NCI-H446 (cell line): ENCODE results near the gene KLF7.

Experiments
- DNase-seq, 2 experiments: peaks; one replicate each; lab custom pipeline; 2025; lab: John Stamatoyannopoulos, UW

The KLF7 gene

DNA sequence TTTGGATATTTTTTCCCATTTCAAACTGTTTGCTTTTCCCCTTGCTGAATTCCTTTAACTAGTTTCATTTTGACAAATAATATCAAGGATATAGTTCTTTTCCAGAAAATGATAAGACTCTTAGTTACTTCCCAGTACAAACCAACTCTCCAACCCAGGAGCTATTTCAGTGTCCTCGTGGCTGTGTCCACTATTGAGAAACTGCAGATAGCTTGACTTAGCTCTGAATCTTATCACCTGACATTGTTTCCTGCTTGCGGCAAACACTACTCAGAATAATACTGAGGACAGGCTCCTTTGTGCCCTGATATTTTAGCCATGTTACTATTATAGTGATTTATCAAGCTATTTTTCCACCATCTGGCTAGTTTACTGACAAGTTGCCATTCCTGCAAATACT, 74.6 kb downstream of the KLF7 start:
- DNase-seq, result no peak

GRCh38 chr2:207090389-207090788, 75.4 kb downstream of the KLF7 start:
- no peak for DNase-seq

DNA sequence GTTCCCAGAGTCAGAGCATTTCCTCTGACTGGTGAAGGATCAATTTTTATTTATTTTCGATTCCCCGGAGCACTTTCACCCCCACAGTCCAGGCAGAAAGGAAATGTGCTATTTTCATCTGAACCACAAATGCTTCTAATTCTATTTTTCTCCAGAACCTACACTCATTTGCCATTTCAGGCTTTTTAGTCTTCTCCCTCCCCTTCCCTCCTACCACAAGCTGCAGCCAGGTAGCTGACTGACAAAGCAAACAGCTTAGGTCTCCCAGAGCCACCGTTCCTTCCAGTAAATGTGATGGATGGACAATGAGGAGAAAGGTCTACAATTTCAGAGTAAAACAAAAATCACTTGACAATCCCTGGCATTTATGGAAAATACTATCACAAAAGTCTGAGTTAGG, 76.9 kb downstream of the KLF7 start:
- DNase-seq, result no peak

- DNase-seq, result no peak
Observed at GRCh38 chr2:207088276-207088675, 77.5 kb downstream of the KLF7 start.

DNA sequence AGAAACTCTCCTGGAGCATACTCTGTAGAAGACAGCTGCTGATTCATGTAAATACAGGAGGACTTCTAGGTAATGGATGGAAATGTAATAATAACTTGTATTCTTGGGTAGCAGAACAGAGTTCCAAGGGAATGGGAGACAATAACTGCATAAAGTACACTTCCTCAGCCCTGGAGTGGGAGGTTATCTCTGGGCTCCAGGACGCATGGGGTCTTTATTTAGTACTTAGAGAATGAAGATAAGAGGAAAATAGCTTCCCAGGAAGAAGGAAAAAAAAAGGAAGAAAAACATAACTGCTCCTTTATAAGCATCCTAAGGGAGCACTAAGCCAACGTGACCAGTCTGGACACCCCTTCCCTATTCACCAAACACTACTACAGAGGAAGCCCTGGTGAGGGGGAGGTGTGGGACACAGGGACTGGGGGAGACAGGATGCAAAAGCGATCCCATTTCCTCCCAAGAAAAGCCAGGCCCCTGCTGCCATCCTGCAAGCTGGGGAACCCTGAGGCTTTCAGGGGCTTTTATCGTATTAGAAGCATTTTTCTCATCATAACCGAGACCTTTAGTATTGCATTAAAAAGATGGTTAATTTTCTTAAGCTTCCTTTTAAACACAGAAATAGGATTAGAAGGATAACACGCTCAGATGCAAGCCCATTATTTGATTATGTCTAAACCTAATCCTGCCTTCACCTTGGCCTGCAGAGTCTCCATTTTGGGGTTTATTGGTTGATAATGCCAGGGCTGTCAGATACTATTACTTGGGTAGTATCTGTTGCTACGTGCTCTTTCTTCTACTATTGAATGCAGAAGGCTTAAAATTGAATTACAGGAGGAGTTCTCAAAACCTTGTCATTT, 78.5 kb downstream of the KLF7 start:
- DNase-seq, result no peak

DNA sequence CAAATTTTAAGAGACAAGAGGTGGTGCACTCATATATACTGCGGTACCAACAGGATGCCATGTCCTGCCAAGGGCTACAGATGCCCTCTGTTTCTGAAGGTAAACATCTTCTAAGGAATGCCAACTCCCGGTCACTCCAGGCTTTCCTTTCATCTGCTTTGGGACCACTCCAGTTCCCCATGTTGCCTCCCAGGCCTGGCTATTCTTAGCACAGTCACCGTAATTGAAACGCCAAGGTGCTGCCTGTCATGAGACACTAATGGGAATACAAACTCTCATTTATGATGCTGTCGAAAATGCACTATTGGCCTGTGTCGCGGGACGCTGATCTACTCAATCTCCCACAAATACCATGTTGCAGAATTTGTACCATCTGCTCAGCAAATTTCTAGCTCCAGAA, 79.6 kb downstream of the KLF7 start:
- peak; percentile 50 to 82 for DNase-seq

GRCh38 chr2:207085110-207085509, 80.6 kb downstream of the KLF7 start:
- DNase-seq, result no peak

DNA sequence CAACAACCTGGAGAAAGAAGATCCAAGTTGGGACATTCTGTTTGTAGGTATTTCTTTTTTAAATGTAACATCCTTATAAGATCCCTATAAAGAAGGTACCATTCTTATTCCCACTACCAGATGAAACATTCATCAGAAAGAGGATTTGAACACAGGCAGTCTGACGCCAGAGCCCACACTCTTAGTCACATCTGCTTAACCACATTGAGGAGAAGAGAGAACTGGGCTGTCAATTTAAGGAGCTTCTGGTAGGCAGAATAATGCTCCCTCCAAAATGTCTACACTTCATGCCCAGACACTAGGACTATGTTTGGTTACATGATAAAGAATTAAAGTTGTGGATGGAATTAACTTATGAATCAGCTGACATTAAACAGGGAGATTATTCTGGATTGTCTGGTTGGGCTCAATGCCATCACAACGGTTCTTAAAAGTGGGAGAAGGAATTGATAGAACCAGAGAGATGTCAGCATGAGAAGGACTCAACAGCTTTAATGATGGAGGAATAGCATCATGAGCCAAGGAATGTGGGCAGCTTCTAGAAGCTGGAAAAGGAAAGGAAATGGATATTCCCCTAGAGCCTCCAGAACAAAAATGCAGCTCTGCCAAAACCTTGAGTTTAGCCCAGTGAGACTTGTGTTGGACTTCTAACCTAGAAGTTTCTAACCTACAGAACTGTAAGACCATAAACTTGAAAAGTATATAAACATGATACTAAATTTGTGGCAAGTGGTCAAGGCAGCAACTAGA, 82.2 kb downstream of the KLF7 start:
- DNase-seq, result no peak

DNA sequence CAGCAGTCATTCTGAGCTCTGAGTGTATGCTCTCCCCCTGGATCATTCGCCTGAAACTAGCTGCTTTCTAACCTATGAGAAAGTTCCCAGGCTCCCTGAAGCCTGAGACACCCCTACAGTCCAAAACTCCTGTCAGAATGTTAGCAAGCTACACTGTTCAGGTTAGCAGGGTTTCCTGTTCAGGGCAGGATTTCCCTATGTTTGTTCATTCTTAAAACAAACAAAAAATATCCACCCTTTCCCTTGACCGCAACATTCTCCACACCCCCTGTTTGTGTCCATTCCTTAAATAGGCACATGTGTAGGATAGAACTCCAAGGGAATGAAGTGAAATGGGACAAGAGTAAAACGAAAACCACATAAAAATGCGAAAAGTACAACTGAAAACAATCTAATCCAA, 83.1 kb downstream of the KLF7 start:
- DNase-seq, result no peak

DNA sequence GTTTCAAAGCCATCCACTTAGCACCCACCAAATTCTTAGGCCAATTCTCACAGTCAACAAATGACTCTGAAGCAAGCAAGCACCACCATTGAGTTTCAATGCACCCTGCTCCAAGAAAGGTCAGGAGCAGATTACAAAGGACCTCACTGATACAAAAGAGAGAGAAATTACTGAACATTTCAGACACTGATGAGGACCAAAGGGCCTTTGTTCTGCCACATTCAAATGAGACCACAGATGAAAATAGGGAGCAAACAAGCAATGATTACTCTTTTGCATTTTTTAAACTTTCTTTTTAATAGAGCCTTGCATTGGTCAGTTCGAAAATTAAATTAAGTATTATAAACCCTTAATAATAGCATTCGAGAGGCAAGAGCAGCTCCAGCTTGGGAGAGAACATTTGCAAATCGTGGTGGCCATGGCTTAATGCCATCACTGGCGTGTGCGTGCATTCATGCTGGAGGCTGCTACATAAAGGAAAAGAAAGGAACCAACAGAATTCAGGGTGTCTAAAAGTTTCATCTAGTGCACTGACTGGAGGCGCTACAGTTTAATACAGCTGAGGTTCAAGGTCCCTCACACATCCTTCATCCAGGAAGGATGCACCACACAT, 87.5 kb downstream of the KLF7 start:
- no peak for DNase-seq

- DNase-seq, result no peak
Observed at GRCh38 chr2:207077266-207077665, 88.5 kb downstream of the KLF7 start.

DNA sequence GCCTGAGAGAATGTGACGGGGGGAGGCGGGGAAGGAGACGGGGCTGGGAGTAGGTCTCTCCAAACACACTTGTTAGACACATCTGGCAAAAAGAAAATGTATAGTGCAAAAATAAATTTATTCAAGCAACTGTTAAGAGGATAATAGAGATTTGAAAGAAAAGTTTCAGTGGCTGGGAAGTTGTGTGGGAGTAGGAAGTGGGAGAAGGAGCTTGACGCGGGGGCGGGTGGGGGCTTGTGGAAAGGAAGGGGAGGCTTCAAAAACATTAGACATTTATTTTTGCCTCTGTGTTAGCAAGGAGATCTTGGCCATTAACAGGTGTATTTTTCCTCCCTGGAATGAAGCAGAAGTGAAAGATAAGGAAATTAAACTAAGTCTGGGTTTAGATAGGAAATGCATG, 90.3 kb downstream of the KLF7 start:
- no peak for DNase-seq

DNA sequence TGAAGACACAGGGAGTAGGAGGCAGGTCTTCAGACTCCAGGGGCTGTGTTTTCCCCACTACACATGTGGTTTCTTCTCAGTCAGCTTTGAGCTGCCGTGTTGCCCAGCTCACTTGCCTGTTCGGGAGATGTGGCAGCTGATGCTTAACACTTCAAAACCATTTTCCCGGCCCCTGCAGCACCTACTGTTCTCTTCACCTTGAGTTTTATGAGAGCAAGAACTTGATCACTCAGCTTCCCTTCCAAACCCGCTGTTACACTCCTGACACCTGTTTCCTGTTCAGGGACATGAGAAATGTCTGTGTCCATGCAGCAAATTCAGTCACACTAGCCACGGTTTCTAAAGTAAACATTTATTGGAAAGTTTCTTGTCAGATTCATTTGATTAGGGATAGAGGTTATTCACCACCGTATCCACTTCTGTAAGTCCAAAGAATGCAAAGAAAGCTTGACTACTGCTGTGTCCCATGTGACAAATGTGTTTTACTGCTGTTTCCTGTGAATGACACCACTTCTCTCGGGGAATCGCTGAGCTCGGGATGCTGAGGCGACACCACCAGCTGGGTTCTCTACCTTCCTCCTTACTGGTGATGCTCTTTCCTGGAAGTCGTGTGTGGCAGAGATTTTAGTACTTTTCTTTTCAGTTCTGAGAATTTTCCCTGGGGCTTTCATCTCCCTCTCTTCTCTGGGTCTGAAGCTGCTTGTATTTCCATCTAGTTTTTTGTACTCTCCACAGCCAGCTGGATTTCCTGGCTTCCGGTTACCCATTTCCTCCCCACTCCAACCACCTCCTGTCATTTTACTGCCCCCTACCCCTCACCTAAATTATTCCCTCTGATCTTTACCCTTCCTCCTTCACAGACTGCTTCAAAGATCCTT, 91.7 kb downstream of the KLF7 start:
- no peak for DNase-seq

- DNase-seq, result no peak
Observed at GRCh38 chr2:207073412-207073800, 92.3 kb downstream of the KLF7 start.

DNA sequence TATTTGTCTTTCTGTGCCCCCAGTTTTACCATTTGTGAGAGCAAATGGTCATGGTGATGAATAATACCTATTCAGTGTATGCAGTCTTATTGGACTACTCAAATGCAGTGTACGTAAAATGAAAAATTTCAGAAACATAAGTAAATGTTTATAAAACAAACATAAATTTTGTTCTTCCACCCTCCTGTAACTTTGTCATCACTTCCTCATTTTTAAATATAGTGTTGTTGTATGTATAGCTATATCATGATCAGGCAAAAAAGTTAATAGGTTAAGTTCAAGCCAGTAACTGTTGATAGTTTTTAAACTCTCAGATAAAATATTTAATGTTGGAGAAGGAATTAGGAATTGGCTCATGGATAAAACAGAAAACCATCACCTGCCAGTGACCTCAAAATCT, 93.2 kb downstream of the KLF7 start:
- no peak for DNase-seq

DNA sequence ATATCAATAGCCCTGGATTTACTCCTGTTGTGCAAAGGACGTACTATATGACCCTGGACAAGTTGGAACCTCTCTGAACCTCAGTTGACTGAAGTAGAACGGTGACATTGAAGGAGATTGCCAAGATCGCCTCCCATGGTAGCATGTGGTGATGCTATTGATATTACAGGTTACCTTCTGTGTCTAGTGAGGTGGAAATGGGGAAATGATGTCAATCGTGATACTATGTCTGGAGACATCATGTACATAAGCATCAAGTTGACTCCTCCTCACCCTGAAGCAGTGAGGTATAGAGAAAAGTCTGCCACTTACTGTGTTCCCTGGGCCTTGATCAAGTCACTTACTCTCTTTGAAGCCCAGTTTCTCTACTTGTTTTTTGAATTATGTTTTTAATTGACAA, 93.9 kb downstream of the KLF7 start:
- DNase-seq, result no peak

GRCh38 chr2:207067473-207067872, 98.3 kb downstream of the KLF7 start:
- no peak for DNase-seq

- DNase-seq, result no peak
Observed at GRCh38 chr2:207066791-207067460, 98.8 kb downstream of the KLF7 start.

DNA sequence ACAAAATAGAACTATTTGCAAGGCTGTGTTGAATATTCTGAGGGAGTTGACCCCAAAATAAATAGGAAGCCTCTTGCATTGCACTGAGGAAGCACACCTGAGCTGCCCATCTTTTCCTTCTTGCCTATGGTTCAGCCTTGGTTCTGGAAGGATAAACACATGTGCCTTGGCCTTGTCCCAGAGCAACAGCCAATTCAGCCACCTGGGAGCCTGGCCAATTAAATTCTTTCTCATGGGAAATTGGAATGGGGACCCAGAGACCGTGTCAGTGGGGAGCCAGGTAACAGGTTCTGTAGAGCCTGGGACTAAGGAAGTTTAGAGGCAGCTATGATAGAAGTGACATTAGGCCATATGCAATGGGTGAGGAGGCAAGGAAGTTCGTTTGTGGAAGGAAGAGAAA, 99.6 kb downstream of the KLF7 start:
- DNase-seq, result no peak

DNA sequence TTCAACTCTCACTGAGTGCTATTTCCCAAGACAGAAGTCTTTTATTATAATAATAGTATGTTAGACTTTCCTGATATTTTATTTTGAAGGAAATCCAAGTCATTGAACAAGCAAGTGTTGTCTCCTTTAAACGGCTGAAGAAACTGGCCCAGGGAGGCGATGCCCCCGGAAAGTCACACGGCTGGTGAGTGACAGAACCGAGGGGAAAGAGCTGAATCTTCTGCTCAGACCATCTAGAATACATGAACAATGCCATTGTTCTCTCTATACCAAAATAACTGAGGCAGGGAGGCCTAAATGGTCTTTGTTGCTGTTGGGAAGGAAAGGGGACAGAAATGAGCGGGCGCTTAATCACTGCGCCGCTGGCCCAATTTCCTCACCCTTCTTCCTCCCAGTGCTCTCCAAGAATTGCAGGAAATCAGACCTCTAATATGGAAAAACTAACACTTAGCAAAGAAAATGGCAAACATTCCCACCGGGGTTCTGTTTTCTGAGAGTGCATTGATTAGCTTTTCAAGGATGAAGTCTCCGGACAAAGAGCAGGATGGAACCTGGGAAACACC, 101.5 kb downstream of the KLF7 start:
- DNase-seq, result no peak

DNA sequence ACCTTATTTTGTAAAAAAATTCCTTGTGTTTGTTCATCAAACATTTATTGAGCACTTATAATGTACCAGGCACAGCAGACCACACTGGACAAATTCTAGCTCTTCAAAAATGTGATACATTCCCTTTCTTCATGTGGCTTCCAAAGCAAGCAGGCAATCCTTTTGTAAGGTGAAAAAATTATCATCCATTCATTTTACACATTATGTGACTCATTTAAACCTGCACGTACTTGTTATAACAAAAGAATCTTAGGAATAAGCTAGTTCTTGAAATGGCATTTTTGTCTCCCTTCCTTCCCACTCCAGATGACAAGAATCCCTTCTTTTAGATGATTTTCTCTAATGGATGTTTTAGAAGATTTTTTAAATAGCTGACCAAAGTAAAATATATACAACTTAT, 104.6 kb downstream of the KLF7 start:
- no peak for DNase-seq
